Calu3 (cell line): ENCODE measurements around the gene DMKN. TPM values are rescaled to one million over a fixed set of nuclear protein-coding genes. Genes with fewer than 3 reads are reported as not detected.

ENCODE experiments used
- BruUV-seq: library from RNA; stranded (reverse); fragments of 400-500 nt; replicated peaks from 2 replicates; lab custom pipeline; 2021; lab: Mats Ljungman, UMichigan
- CTCF ChIA-PET: fragments of 300-600 bp; sonication (Branson Sonifier 250); formaldehyde crosslinking; loops from one replicate; lab custom pipeline; 2022; ENCODE audit warnings: antibody characterized with exemption; lab: Charles Lee
- DNase-seq: peaks from one replicate; pipeline ENCODE4 v3.0.0; 2022
- H3K27ac Mint-ChIP-seq: one replicate; pipeline ENCODE4 v1.8.0; 2022; ENCODE audit warnings: mixed read lengths; ENCODE audit not compliant: unreplicated experiment
- H3K27me3 Mint-ChIP-seq: one replicate; pipeline ENCODE4 v1.8.0; 2022; ENCODE audit warnings: mixed read lengths; ENCODE audit not compliant: unreplicated experiment
- H3K36me3 Mint-ChIP-seq: one replicate; pipeline ENCODE4 v1.8.0; 2022; ENCODE audit warnings: mild to moderate bottlenecking, moderate library complexity, mixed read lengths; ENCODE audit not compliant: insufficient read depth, unreplicated experiment
- H3K4me1 Mint-ChIP-seq: one replicate; pipeline ENCODE4 v1.8.0; 2022; ENCODE audit warnings: mild to moderate bottlenecking, low read depth, mixed read lengths; ENCODE audit not compliant: unreplicated experiment
- H3K4me3 Mint-ChIP-seq: one replicate; pipeline ENCODE4 v1.8.0; 2022; ENCODE audit warnings: mild to moderate bottlenecking, low read depth, moderate library complexity, mixed read lengths; ENCODE audit not compliant: unreplicated experiment
- H3K9me3 Mint-ChIP-seq: one replicate; pipeline ENCODE4 v1.8.0; 2022; ENCODE audit warnings: low read depth, mixed read lengths; ENCODE audit not compliant: unreplicated experiment
- intact Hi-C: fragments of 100-400 bp; cut with micrococcal nuclease; formaldehyde crosslinking; loops from one replicate; pipeline ENCODE4 v1.10.0; 2022; ENCODE audit not compliant: unreplicated experiment
- total RNA-seq: library from RNA; stranded (reverse); gene quantifications from 2 replicates; pipeline ENCODE4 v1.2.3, GENCODE V29; 2022
- TF ChIP-seq, protein P1 (sequence below): fragments of 200-600 bp; IDR thresholded peaks from one replicate; pipeline ENCODE4 v1.8.0; 2022; ENCODE audit warnings: antibody characterized with exemption; ENCODE audit not compliant: unreplicated experiment

The DMKN gene
- total RNA-seq, 1 experiment from 2014 or later, result 224 TPM

DNA sequence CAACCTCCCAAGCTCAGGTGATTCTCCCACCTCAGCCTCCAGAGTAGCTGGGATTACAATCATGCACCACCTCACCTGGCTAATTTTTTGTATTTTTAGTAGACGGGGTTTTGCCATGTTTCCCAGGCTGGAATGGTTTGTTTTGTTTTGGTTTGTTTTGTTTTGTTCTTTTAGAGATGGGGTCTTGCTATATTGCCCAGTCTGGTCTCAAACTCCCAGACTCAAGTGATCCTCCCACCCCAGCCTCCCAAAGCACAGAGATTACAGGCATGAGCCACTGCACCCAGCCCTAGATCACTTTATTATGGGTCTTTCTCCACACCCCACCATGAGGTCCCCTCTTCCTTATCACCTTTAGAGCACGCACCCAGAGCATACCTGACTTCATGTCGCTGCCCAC, 15.2 kb downstream of the DMKN start:
- peaks cover 45% of the 10 kb centered on the region for H3K36me3 Mint-ChIP-seq
- CTCF ChIA-PET, result no interaction called here
- TF ChIP-seq, protein P1, sequence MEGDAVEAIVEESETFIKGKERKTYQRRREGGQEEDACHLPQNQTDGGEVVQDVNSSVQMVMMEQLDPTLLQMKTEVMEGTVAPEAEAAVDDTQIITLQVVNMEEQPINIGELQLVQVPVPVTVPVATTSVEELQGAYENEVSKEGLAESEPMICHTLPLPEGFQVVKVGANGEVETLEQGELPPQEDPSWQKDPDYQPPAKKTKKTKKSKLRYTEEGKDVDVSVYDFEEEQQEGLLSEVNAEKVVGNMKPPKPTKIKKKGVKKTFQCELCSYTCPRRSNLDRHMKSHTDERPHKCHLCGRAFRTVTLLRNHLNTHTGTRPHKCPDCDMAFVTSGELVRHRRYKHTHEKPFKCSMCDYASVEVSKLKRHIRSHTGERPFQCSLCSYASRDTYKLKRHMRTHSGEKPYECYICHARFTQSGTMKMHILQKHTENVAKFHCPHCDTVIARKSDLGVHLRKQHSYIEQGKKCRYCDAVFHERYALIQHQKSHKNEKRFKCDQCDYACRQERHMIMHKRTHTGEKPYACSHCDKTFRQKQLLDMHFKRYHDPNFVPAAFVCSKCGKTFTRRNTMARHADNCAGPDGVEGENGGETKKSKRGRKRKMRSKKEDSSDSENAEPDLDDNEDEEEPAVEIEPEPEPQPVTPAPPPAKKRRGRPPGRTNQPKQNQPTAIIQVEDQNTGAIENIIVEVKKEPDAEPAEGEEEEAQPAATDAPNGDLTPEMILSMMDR, result no peak

DNA sequence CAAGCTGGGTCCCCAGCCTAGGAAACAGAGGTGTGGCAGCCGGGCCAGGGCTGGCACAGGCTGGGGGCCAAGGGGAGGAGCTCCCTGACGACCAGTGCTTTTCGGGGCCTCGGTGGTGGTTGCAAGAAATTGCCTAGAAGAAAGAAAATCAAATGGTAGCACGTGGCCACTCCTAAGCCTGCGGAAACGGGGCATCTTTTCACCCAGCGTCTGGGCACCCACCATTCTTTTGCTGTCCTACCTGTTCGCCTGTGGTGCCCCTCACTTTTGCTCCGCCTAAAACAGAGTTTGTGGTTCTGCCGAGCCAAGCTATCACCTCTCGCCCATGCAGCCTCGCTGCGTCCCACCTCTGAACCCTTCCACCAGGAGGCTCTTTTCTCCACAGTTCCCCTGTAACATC, 16.0 kb downstream of the DMKN start:
- DNase-seq, result no peak
- BruUV-seq, result no TSS peak
- no peak overlapping the region for H3K27ac Mint-ChIP-seq
- H3K9me3 Mint-ChIP-seq, result no peaks in the 10 kb centered on the region
- H3K36me3 Mint-ChIP-seq, result peaks cover 36% of the 10 kb centered on the region
- no peaks in the 10 kb centered on the region for H3K4me1 Mint-ChIP-seq
- CTCF ChIA-PET, result no interaction called here
- TF ChIP-seq, protein P1, result no peak
- H3K4me3 Mint-ChIP-seq, result no peak overlapping the region
- peaks cover 18% of the 10 kb centered on the region for H3K27me3 Mint-ChIP-seq
- intact Hi-C loops, result no loop called here

More for the DNA sequence above, 15.2 kb downstream of the DMKN start:
- Mint-ChIP-seq H3K27ac (no peak overlapping the region), H3K27me3 (peaks cover 10% of the 10 kb centered on the region), H3K9me3 (no peaks in the 10 kb centered on the region), H3K4me1 (no peaks in the 10 kb centered on the region), H3K4me3 (no peak overlapping the region)
- no peak for DNase-seq
- intact Hi-C loops, result no loop called here
- no TSS peak for BruUV-seq

DNA sequence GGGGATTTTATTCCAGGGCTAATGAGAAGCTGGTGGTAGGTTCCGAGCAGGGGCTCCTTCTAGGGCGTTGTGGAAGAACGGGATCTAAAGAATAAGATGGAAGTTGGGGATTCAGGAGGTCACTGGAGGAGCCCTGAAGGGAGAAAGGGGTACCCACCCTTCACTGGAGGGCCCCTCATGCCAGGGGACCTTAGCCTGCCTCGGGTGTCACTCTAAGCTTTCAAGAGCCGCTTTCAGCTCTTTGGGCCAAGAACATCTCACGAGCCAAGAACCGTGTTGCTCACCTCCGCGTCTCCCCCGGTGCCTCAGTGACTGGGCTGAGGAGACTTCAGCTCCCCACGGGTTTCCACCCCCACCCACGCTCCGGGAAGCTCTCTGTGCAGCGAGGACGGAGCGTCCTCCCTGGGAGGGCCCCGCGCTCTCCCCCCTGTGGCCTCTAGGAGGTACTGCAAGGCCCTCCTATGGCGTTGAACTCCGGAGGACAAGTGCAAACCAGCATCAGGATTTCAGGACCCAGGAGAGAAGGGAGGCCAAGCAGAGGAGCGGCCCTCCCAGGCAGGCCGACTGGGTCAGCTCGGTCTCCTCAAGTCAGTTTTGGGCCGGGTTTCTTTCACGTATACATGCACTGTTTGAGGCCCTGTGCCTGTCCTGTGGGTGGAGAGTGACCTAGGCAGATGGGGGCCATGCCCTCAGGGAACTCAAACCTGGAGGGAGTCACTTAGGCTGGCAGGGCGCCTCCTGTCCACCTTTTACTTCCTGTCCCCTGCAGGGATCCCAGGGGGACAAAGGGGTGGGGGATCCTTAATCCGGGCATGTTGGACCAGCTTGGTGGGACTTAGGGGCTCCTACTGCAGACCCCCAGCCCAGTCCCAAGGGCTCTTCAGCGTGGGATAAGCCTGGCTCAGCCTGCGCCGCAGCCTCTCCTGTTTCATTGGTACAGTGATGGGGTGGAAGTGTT, 18.1 kb downstream of the DMKN start:
- CTCF ChIA-PET, result interaction anchor here (0.6 to 1.5 kb wide), 18 partner anchors 9 to 225 kb away, joined by 3 to 25 read pairs (median 4); partner anchors contain the start of gene FFAR3
- no TSS peak for BruUV-seq
- Mint-ChIP-seq H3K36me3 (peaks cover 21% of the 10 kb centered on the region), H3K4me1 (no peaks in the 10 kb centered on the region), H3K9me3 (no peaks in the 10 kb centered on the region), H3K27me3 (peaks cover 38% of the 10 kb centered on the region), H3K4me3 (peak overlapping the region; percentile 22), H3K27ac (no peak overlapping the region)
- TF ChIP-seq, protein P1, result peak; percentile 99
- intact Hi-C loops, result loop anchor here (1.0 kb wide), 1 partner anchor 143 kb away; no protein-coding TSS in a partner anchor
- DNase-seq, result peak; percentile 79

DNA sequence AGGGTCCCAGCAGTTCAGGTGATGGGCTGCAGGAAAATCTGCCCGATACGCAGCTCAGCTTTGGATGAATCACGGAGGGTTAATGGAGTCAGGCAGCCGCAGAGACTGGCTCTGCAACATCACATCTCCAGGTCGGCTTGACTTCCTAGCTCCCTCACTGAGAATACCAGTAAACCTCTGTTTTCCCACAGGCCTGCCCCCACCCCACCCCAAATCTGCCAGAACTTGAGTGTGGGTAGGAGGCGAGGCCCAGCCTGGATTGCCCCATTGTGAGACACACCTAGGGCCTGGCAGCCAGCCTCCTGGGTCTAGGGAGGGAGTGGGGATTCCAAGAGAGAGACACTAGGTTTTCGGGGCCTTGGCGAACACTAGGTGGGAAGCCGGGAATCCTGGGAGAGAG, 19.5 kb downstream of the DMKN start:
- Mint-ChIP-seq H3K36me3 (peaks cover 9% of the 10 kb centered on the region), H3K9me3 (no peaks in the 10 kb centered on the region), H3K4me1 (no peaks in the 10 kb centered on the region), H3K4me3 (no peak overlapping the region), H3K27ac (no peak overlapping the region), H3K27me3 (peaks cover 52% of the 10 kb centered on the region)
- TF ChIP-seq, protein P1, result no peak
- CTCF ChIA-PET, result no interaction called here
- intact Hi-C loops, result no loop called here
- no peak for DNase-seq
- BruUV-seq, result no TSS peak
